Memory B cell (primary cell): Measurements from ENCODE around the gene KCTD1.

Experiments
- ATAC-seq: fragments of 150-1000 bp; cut with Tn5 transposase; 2 replicates; pipeline ENCODE4 v1.10.0; 2021; ENCODE audit warnings: low read depth, mild to moderate bottlenecking, moderate library complexity
- DNase-seq, 2 donors: peaks; one replicate each; pipeline ENCODE4 v3.0.0; 2022; ENCODE audit warnings: low spot score in 2 of 2
- H3K27ac Mint-ChIP-seq: one replicate; pipeline ENCODE4 v1.8.0; 2022; ENCODE audit warnings: mild to moderate bottlenecking, moderate library complexity, mixed read lengths
- H3K27me3 Mint-ChIP-seq: one replicate; pipeline ENCODE4 v1.8.0; 2022; ENCODE audit warnings: mixed read lengths
- H3K36me3 Mint-ChIP-seq: one replicate; pipeline ENCODE4 v1.8.0; 2022; ENCODE audit warnings: mild to moderate bottlenecking, mixed read lengths
- H3K4me1 Mint-ChIP-seq: one replicate; pipeline ENCODE4 v1.8.0; 2022; ENCODE audit warnings: mixed read lengths
- H3K4me3 Mint-ChIP-seq: one replicate; pipeline ENCODE4 v1.8.0; 2022; ENCODE audit warnings: mild to moderate bottlenecking, moderate library complexity, mixed read lengths
- H3K9me3 Mint-ChIP-seq: one replicate; pipeline ENCODE4 v1.8.0; 2022; ENCODE audit warnings: mixed read lengths

Gene KCTD1

DNA sequence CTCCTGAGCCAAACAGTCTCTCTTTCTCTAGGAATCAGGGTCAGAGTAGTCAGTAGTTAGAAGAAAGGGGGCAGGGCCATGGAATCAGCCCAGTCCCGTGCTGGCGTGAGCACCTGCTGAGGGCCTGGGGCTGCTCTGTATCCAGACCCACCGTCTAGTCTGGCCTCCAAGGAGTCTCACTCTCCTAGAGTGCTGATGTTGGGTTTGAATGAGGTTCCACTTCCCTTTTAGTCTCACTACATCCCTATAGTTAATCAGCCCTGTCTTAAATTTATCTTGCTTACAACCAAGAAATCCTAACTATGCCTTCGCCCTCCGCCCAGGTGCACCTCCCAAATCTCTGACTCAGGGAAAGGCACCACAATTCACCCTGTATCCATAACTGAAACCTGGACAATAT is 13.4 kb upstream of the KCTD1 start:
- H3K4me1 Mint-ChIP-seq: no peaks in the 10 kb centered on the region
- H3K27ac Mint-ChIP-seq: no peak overlapping the region
- peaks cover 24% of the 10 kb centered on the region for H3K27me3 Mint-ChIP-seq
- H3K36me3 Mint-ChIP-seq: no peaks in the 10 kb centered on the region
- DNase-seq: no peak
- no peak overlapping the region for H3K4me3 Mint-ChIP-seq
- peaks cover 2% of the 10 kb centered on the region for H3K9me3 Mint-ChIP-seq
- ATAC-seq: no peak

DNA sequence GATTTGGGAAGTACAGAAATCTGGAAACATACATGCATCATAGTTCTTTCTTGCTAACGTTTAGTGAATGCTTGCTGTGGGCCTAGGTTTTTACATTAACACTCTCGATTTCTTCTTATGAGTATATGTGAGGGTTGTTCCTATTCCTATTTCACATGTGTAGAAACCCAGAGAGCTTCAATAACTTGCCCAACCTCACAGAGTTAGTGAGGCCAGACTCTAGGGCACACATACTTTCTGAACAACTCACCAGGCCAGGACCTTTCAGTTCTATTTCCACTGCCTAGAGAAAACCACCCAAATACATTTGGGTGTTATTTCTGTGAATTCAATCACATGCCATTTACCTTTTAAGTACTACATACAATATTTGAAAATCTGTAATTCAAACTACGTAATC is 8.2 kb upstream of the KCTD1 start:
- Mint-ChIP-seq H3K4me3 (no peak overlapping the region), H3K9me3 (no peaks in the 10 kb centered on the region), H3K27ac (no peak overlapping the region), H3K36me3 (no peaks in the 10 kb centered on the region), H3K4me1 (peaks cover 4% of the 10 kb centered on the region), H3K27me3 (peaks cover 16% of the 10 kb centered on the region)
- ATAC-seq (no peak), DNase-seq (no peak)

DNA sequence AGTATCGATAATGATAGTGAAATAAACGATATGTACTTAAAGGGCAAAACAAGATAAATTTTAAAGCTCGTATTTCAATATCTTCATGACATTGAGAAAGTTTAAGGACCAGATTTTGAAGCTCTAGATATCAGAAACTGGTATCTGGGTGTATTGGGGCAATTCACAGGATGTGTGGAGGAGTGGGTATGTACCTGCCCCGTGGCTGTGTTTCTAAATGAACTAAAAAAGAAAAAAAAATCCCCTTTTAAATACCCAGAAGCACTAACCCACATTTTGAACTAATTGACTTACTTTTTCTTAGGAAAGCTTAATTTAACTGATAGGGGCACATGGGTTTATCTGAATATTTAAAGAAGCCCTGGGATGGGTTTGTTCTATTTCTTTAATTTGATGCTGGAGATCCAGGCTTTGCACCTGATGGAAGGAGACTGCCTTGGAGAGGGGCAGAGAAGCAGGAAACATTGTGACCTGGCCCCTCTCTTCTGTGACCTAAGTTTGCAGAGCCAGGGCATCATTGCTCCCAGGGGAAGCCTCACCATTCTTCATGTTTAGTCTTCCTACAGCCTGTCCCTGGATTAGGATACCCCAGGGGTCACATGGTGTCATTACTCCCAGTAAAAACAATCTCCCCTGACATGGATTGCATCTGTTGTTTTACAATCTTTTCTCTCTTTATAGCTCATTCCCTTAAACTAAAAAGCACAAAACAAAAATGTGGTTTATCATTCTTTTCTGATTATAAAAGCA is 7.6 kb upstream of the KCTD1 start:
- ATAC-seq (no peak), DNase-seq (no peak)
- no peak overlapping the region for H3K4me3 Mint-ChIP-seq
- H3K9me3 Mint-ChIP-seq: no peaks in the 10 kb centered on the region
- H3K27me3 Mint-ChIP-seq: peaks cover 16% of the 10 kb centered on the region
- H3K27ac Mint-ChIP-seq: no peak overlapping the region
- H3K36me3 Mint-ChIP-seq: no peaks in the 10 kb centered on the region
- H3K4me1 Mint-ChIP-seq: peaks cover 8% of the 10 kb centered on the region

DNA sequence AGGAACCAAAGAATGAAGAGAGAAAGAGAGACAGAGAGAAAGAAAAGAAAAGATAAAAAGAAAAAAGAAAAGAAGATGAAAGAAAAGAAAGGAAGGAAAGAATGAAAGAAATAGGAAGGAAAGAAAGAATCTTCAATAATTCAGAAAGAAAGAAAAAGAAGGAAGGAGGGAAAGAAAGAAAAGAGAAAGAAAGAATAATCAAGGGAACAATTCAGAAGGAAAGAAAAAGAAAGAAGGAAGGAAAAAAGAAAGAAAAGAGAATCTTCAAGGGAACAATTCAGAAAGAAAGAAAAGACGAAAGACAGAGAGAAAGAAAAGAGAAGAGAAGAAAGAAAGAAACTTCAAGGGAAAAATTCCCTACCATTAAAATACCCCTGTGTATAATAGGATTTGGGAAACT is 5.6 kb upstream of the KCTD1 start:
- Mint-ChIP-seq H3K27me3 (peaks cover 18% of the 10 kb centered on the region), H3K36me3 (no peaks in the 10 kb centered on the region), H3K9me3 (no peaks in the 10 kb centered on the region), H3K4me1 (peaks cover 14% of the 10 kb centered on the region), H3K4me3 (no peak overlapping the region), H3K27ac (no peak overlapping the region)
- no peak for DNase-seq
- no peak for ATAC-seq

DNA sequence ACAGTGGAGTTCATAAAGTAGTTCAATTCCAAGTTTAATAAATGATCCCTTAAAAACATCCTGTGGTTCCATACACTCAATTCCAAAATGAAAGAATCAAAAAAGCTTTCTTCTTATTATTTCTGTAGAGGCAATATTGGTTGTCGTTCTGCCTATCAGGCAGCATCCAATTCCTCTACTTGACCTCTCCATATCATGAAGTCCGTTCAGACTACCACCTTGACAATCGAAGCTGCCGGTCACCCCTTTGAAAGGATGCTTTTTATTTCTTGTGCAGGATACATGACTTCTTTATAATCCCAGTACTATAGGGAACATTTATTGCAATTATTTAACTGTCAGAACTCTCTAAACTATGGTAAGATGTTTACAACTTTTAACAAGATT is 3.3 kb upstream of the KCTD1 start:
- Mint-ChIP-seq H3K4me3 (no peak overlapping the region), H3K36me3 (no peaks in the 10 kb centered on the region), H3K27ac (no peak overlapping the region), H3K9me3 (no peaks in the 10 kb centered on the region), H3K27me3 (peaks cover 12% of the 10 kb centered on the region), H3K4me1 (peaks cover 14% of the 10 kb centered on the region)
- ATAC-seq: no peak
- DNase-seq: no peak

DNA sequence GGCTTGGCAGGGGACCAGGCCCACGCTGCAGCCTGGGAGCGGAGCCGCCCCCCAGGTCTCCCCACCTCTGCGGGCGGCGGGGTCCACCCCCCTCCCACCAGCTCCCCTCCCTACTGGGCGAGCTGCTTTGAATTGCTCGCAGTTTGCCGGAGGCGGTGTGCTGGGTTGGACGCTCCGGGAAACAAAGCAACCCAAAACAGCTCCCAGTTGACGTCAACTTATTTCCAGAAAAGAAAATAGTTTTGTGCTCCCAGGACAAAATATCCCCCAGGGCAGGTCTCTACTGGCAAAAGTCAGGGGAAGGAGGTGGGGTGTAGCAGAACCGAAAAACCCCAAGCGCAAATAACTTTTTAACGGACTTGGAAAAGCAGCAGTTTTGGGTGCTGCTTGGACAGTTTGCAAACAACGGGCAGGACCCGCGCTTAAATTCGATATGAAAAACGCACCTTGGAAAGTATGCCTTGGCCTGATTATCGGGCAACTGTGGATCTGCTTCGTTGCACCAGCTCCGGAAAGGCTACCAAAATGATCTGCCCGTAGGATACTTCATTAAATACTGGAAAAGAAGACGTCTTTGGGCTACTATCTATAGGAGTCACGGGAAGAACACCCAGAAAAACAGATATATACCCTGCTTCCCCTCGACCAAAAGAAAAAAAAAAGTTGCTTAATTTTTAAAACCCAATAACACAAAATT is 2.8 kb upstream of the KCTD1 start:
- DNase-seq (no peak), ATAC-seq (no peak)
- Mint-ChIP-seq H3K27ac (no peak overlapping the region), H3K9me3 (no peaks in the 10 kb centered on the region), H3K36me3 (no peaks in the 10 kb centered on the region), H3K27me3 (peaks cover 12% of the 10 kb centered on the region), H3K4me3 (no peak overlapping the region), H3K4me1 (peaks cover 16% of the 10 kb centered on the region)

DNA sequence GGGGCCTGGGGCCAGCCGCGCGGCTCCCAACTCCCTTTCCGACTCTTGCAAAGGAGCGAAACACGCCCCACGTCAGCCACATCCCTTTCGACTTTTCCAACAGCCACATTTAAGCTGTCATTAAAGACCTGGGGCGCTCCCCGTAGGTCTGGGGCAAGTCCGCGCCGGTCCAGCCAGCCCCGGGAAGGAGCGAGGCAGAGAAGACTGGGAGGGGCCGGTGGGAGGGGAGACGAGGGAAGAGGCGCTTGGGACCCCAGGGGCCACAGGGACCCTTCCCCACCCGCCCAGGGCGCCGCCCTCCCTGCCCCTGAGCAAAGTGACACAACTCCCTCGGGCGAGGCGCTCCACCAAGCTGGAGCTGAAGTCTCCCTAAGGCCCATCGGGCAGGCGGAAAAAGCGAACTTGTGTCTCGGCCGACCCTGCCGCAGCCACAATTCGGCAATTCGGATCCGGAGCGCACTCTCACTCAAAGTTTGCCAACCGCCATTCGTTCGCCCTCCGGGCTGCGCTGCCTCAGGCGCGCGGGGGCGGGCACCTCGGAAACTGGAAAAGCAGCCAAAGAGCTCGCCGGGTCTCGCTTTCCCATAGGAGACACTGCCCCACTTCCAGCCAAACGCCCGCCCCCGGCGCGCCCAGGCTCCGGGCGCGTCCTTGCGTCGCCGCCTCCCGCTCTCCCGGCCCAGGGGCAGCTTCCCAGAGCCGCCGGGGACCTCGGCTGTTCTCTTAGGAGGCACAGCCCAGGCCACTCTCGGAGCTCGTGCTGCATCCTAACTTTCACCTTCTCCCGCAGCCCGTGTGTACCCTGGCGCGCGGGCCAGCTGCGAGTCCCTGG is 1.1 kb upstream of the KCTD1 start:
- peaks cover 21% of the 10 kb centered on the region for H3K4me1 Mint-ChIP-seq
- no peaks in the 10 kb centered on the region for H3K36me3 Mint-ChIP-seq
- DNase-seq (peak in 1 of 2 donors; percentile 20), ATAC-seq (no peak)
- H3K27ac Mint-ChIP-seq: no peak overlapping the region
- H3K9me3 Mint-ChIP-seq: no peaks in the 10 kb centered on the region
- peak overlapping the region; percentile 79 for H3K4me3 Mint-ChIP-seq
- H3K27me3 Mint-ChIP-seq: peaks cover 12% of the 10 kb centered on the region

DNA sequence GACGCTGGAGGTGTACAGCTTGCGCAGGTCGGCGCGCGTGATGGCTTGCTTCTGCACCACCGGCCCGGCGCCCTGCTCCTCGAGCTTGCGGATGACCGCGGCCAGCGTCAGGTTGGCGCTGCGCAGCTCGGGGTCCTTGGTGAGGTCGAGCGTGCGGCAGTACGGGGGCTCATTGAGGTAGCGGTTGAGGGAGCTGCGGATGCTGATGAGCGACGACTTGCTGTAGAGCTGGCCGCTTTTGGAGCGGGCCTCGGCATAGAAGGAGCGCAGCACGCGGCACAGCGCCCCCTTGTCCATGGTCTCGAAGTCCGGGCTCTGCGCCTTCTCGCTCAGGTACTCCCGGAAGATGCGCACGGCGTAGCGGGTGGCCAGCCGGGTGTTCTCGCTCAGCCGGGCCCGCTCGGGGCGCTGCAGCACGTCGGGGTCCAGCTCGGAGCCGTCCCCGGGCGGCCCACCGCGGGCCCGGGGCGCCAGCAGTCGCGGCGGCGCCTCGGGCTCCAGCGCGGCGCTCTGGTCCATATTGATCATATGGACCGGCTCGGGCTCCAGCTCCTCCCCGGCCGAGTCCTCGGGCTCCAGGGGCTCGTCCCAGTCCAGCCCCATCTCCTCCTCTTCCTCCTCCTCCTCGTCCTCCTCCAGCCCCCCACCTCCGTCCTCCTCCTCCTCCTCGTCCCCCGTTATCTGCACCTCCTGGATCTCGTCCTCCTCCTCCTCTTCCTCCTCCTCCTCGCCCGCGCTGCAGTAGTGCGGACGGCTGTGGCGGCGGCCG is 523 bp downstream of the KCTD1 start:
- Mint-ChIP-seq H3K27ac (peak overlapping the region; percentile 35), H3K4me1 (peaks cover 32% of the 10 kb centered on the region), H3K9me3 (no peaks in the 10 kb centered on the region), H3K27me3 (peaks cover 8% of the 10 kb centered on the region), H3K4me3 (peak overlapping the region; percentile 95), H3K36me3 (no peaks in the 10 kb centered on the region)
- peak; percentile 68 for ATAC-seq
- peak; percentile 26 to 41 for DNase-seq

DNA sequence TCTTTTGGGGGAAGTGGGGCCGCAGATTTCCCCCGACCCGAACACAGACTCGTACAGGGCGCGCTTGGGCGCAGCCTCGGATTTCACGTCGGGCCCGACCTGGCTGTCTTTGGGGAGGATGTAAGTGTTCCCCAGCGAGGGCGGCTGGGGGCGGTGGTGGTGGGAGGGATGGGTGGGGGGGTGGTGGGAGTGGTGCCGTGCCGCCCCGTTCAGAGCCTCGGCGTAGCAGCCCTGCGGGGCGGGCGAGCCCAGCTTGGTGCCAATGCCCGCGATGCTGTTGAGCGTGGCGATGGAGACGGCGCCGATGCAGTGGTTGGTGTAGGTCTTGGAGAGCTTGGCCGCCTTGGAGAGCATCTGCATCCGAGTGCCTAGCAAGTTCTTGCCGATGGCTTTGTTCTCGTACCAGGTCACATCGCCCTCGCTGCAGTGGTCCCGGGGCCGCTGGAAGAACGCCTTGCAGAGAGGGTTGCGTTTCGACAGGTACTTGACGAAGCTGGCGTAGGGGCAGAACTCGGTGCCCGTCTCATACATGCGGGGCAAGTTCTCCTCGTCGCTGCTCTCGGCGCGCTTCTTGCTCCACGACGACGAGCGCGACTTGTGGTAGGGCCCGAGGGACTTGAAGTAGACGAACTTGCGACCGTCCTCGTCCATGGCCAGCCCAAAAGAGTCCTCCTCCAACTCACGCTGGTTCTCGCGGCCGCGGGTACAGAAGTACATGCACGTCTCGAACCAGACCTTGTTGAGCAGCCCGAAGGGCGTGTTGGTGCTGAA is 1.3 kb downstream of the KCTD1 start:
- no peak overlapping the region for H3K27ac Mint-ChIP-seq
- H3K27me3 Mint-ChIP-seq: peaks cover 5% of the 10 kb centered on the region
- H3K4me3 Mint-ChIP-seq: peak overlapping the region; percentile 83

DNA sequence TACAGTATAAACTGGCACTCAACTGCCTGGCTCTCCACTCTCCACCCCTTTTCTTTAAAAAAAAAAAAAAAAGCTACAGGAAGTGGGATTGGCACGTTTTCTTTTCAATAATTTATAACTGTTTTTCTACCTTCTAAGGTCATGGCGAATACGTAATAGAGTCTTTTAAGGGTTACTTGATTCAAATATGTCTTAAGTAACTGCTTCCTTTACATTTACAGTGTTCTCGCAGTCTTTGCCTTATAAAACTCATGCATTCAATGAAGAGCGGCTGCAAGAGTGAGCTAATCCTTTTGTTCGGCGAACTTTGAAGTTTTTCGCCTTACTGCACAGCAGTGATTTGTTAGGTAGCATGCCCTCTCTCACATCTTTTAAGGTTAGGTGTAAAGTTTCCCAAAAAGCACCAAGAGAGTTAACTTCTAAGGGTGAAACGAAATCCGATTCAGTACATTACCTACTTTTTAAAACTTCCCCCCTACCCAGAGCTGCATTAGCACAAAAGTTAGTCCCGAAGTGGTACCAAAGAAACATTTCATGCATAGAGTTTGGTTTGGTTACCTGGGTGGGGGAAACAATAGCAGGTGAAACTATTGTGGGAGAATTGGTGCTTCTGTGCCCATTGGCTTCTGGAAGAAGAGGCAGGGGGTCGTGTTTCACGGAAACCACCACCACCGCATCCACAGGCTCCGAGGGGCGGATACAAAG is 2.0 kb downstream of the KCTD1 start:
- Mint-ChIP-seq H3K27me3 (peaks cover 3% of the 10 kb centered on the region), H3K4me1 (peaks cover 25% of the 10 kb centered on the region), H3K4me3 (peak overlapping the region; percentile 52)

More for the DNA sequence above, 1.3 kb downstream of the KCTD1 start:
- Mint-ChIP-seq H3K9me3 (no peaks in the 10 kb centered on the region), H3K36me3 (no peaks in the 10 kb centered on the region), H3K4me1 (peaks cover 30% of the 10 kb centered on the region)
- no peak for DNase-seq
- ATAC-seq: no peak

DNA sequence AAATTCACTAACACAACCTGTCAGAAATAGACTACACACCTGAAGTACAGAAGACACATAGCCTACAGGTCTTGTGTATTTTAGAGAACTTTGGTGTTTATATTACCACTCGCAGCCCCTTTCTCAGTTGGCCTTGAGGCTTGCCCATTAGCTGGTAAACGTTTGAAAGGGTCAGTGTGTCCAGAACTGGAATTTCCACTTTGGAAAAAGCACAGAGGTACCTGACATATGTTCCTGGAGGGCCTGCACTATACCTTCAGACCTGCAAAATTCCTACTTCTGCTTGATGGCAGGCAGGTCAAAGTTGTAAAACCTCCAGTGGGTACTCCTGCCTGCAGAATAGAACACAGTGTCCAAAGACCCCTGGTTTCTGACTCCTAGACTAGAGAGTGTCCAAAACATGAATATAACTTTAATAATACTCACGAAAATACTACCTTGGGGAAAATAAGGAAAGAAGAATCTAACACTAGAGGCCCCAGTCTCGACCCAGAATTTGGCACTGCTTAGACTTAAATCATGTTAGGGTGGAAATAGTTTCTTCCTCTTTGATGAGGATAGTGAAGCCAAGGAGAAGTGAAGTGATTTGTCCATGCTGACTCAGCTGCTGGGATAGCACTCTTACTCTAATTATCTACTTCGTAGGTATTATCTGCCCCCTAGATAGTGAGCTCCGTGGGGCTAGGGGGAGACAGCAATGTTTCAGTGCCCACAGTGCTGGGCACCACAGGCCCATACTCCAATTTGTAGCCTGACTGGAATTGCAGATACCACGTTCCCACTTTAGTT is 2.8 kb downstream of the KCTD1 start:
- Mint-ChIP-seq H3K27me3 (peaks cover 3% of the 10 kb centered on the region), H3K27ac (no peak overlapping the region), H3K4me3 (no peak overlapping the region), H3K9me3 (no peaks in the 10 kb centered on the region), H3K36me3 (no peaks in the 10 kb centered on the region), H3K4me1 (peaks cover 24% of the 10 kb centered on the region)
- DNase-seq (no peak), ATAC-seq (no peak)

More for the DNA sequence above, 2.0 kb downstream of the KCTD1 start:
- Mint-ChIP-seq H3K27ac (no peak overlapping the region), H3K9me3 (no peaks in the 10 kb centered on the region), H3K36me3 (no peaks in the 10 kb centered on the region)
- ATAC-seq: no peak
- no peak for DNase-seq

DNA sequence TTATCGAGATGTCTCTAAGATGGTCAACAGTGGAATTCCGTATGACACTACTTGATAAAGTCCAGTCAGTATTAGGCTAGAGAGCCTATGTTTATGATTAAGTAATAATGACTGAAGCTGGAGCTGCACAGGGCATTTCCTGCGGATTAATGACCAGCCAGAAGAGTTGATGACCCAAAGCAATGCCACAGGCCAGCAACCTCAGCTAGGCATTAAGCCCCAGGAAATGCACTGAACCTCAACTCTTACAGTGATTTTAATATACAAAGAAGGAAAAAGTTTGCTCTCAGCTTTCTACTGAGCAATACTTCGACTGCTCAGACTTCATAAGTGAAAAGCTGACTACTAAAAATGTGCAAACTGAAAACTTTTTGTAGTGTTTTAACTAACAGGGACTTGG is 3.9 kb downstream of the KCTD1 start:
- H3K9me3 Mint-ChIP-seq: no peaks in the 10 kb centered on the region
- no peaks in the 10 kb centered on the region for H3K36me3 Mint-ChIP-seq
- H3K4me1 Mint-ChIP-seq: peaks cover 21% of the 10 kb centered on the region
- no peak overlapping the region for H3K27ac Mint-ChIP-seq
- DNase-seq (no peak), ATAC-seq (no peak)
- no peak overlapping the region for H3K4me3 Mint-ChIP-seq
- H3K27me3 Mint-ChIP-seq: no peaks in the 10 kb centered on the region
